GM19463 (cell line): ENCODE results near the gene PRRC2B.
"Not testable (repeated sequence)": the region's sequence is repeated elsewhere in the genome, so short reads cannot be mapped to it uniquely, and the experiment has no call there.

ENCODE experiments used
- ATAC-seq: cut with Tn5 transposase; IDR thresholded peaks from one replicate; pipeline ENCODE4 v1.9.1; 2021; ENCODE audit warnings: mild to moderate bottlenecking, moderate library complexity; ENCODE audit not compliant: unreplicated experiment

PRRC2B gene

GRCh38 chr9:131432597-131433301, 38.9 kb downstream of the PRRC2B start:
- no peak for ATAC-seq

- ATAC-seq, result no peak
Measured at GRCh38 chr9:131433302-131433854, 39.5 kb downstream of the PRRC2B start.

DNA sequence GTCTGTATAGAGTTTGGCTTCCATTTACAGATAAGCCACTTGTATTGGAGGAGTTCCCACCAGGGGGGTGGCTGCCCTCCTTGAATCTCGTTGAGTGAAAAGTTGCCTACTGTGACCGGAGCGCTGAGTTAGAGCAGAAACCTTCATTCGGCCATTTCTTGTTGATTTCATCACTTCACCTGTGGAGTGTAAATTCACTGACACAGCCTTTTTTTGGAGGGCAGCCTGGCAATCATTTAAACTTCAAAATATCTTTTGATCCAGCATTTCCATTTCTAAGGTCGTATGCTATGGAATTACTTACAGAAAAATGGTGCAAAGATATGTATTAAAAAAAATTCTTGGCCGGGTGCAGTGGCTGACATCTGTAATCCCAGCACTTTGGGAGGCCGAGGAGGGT, 40.8 kb downstream of the PRRC2B start:
- ATAC-seq, result no peak

DNA sequence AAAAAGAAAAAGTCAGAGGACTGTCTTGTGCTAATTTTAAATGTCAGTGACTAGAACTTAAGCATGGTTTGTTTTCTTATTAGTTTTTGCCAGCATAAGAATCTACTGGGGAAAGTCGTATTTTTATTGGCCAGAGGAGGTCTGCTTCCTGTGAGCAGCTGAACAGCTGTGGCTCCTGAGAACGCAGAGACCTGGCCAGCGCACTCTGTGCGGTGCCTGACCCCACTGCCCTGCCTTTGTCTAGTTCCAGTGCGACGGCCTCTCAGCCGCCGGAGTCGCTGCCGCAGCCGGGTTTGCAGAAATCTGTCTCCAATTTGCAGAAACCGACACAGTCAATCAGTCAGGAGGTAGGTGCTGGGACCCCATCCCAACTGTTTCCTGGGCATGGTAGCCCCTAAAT, 42.5 kb downstream of the PRRC2B start:
- no peak for ATAC-seq

DNA sequence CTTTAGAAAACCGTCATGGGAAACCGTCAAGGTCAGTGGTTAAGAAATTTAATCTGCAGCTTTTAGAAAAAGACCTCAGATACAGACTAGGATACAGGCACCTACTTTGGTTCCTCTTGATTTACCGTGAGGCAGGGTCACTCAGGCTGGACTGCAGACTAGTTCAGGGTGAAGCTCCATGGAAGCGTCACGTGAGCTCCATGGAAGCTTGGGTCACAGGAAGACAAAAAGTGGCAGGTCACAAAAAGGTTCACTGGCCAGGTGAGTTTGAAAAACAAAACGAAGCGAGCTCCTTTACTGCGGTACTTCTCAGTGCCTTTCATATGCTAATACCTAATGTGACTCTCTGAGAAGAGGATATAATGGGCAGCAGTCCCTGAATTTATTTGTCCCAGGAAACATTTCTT, 43.0 kb downstream of the PRRC2B start:
- ATAC-seq, result no peak

DNA sequence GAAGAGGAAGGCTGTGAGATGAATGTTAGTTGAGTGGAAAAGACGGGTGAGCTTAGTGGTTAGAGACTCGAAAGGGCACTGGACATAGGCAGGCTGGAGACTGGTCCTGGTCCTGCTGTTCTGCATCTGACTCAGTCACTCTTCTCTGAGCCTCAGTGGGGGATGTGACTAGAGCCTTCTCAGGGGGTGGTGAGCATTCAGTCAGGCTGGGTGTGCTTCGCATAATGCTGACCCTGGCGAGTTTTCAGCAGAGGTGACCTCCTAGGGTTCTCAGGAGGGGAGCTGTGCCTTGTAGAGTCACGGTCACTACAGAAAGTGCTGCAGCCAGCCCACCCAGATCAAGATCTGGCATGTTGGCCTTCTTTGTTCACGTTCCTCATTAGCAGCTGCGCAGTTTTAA, 44.3 kb downstream of the PRRC2B start:
- no peak for ATAC-seq

DNA sequence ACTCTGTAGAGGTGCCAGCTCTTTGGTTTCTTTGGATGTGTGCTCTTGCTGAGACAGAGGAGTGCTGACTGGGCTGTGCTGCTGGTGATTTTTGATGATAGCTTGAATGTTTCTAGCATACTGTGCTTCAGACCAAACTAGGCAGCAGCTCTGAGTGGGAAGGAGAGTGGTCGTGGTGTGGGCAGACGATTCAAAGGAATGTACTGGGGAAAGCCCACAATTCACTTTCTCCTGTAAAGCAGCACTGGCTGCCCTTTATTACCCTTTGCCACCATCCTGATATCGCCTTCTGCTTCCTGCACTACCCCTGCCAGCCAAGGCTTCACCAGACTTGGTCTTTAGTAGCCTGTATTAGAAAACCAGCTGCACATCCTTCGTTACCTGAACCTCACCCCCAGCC, 45.3 kb downstream of the PRRC2B start:
- ATAC-seq, result no peak

DNA sequence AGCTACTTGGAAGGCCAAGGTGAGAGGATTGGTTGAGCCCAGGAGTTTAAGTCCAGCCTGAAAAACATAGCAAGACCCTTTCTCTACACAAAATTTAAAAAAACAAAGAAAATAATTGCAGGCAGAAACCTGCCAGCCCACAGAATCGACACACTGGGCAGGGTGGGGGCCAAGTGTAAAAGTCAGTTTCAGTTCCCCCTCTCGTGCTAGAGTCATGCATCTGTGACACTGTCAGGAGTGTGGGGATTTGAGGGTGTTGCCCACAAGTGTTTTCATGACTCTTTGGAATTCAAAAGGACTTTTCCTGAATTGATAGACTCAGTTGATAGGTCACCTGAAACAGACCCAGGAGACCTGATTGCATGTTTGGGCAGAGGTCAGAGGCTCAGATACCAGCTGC, 47.6 kb downstream of the PRRC2B start:
- no peak for ATAC-seq

- no peak for ATAC-seq
Measured at GRCh38 chr9:131442351-131442750, 48.5 kb downstream of the PRRC2B start.

- ATAC-seq, result no peak
Measured at GRCh38 chr9:131443648-131444047, 49.8 kb downstream of the PRRC2B start.

- ATAC-seq, result no peak
Measured at GRCh38 chr9:131446276-131446675, 52.4 kb downstream of the PRRC2B start.

DNA sequence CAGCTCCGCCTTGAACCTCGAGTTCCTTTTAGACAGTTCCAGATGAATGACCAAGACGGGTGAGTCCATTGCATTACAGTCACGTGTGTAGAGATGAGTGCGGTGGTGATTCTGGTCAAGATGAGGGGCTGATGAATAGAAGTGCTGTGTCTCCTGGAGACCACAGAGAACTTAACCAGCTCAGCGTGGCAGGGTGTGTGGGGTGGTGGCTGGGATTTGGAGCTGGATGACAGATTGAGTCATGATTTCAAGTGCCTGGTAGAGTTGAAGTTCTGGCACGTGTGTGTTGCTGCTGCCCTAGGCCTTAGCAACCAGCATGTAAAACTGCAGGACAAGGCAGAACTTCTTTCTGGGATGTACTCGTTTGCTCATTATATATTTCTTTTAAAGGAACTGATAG, 53.3 kb downstream of the PRRC2B start:
- no peak for ATAC-seq

DNA sequence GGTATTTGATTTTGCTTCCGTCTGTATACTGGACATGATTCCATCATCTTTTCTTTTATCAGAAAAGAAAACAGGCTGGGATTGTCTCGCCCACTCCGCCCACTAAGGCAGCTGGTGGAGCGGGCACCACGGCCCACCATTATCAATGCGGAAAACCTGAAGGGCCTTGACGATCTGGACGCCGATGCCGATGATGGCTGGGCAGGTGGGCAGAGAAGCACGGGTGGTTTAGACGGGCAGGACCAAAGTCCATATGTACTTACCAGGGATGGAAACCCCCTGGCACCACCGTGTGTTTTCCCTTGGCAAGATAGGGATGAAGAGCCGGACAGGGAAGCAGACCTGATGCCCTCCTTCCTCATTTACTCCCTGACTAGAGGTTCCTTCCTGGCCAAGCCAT, 53.7 kb downstream of the PRRC2B start:
- ATAC-seq, result no peak

- no peak for ATAC-seq
Measured at GRCh38 chr9:131448818-131449217, 54.9 kb downstream of the PRRC2B start.

- no peak for ATAC-seq
Measured at GRCh38 chr9:131449276-131449675, 55.4 kb downstream of the PRRC2B start.

DNA sequence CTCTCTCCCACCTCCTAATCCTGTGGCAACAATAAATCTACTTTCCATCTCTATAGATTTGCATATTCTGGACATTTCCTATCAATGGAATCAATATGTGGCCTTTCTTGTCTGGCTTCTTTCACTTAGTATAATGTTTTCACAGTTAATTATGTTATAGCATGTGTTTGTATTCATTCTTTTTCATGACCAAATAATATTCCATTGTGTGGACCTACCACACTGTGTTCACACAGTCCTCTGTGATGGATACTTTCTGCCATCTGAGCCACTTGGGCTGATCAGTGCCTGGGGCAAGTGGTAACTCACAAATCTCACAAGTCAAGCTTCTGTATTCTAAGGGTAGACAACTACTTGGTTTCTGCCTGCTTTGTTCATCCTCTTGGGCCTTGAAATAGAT, 60.1 kb downstream of the PRRC2B start:
- ATAC-seq, result no peak

DNA sequence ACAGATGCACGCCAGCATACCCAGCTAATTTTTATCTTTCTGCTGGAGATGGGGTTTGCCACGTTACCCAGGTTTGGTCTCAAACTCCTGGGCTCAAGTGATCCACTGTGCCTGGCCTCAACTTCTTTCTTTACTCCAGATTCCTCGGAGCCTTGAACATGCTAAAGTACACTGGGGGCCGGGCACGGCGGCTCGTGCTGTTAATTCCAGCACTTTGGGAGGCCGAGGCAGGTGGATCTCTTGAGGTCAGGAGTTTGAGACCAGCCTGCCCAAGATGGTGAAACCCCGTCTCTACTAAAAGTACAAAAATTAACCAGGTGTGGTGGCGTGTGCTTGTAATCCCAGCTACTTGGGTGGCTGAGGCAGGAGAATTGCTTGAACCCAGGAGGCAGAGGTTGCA, 61.8 kb downstream of the PRRC2B start:
- not testable (repeated sequence) for ATAC-seq

- ATAC-seq, result no peak
Measured at GRCh38 chr9:131457746-131458145, 63.9 kb downstream of the PRRC2B start.

DNA sequence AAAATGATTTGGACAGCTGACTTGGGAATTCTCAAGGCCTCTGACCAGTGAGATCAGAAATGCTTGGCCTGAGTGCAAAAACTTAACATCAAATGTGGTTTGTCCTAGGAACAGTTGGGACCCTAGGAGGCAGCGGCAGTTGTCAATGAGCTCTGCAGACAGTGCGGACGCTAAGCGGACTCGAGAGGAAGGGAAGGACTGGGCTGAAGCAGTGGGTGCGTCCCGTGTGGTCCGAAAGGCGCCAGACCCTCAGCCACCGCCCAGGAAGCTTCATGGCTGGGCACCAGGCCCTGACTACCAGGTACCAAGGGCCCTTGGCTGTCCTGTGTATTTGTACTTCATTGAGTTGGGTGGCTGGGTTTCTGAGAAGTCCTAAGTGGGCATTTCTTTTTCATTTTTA, 65.2 kb downstream of the PRRC2B start:
- no peak for ATAC-seq

DNA sequence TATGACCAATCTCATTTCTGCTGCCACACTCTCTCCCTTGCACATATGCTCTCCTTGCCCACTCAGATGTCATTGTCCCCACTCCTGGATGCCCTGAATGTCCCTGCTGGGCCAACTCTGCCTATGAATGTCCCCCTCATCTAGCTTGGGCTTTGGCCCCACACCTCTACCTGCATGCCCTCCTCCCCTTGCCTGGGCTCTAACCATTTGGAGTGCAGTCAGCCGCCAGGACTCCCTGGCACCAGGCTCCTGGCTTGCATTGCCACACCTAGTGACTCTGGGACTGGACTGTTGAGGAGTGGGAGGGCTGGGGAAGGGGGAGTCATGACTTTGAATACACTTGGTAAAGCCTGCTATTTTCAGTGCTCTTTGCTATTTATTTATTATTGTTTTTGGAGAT, 67.3 kb downstream of the PRRC2B start:
- no peak for ATAC-seq

- no peak for ATAC-seq
Measured at GRCh38 chr9:131464354-131465000, 70.6 kb downstream of the PRRC2B start.

DNA sequence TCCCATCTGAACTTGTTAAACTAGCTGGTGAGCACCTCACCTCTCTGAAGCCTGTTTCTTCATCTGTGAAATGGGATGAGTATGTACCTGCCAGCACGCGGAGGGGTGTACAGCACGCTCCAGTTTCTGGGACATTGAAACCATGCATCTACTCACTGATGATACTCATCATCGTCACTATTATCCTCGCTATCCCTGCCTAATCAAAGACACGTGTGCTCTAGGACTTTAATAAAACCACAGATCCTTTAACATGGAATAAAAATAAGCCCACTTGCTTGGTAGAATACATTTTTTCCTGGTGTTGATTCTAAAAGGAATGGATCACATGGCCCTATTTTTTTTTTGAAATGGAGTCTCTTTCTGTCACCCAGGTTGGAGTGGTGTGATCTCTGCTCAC, 71.5 kb downstream of the PRRC2B start:
- ATAC-seq, result no peak
